A549 (cell line): Measurements from ENCODE around the gene MAML3. TPM values are rescaled to one million over a fixed set of nuclear protein-coding genes. Genes with fewer than 3 reads are reported as not detected.
A peak's percentile ranks its signal among the peaks of the same experiment; 100 is the strongest.

Source experiments
- ATAC-seq, 2 experiments: fragments of 200-7000 bp in 1 of 2; fragments of >200 bp in 1 of 2; cut with Nextera tagmentation in 1 of 2; cut with Tn5 transposase in 1 of 2; 3 replicates each; pipeline versions ENCODE4 v1.8.0 to v1.9.1; 2018 to 2020; ENCODE audit warnings: mild to moderate bottlenecking in 1 of 2, moderate library complexity in 1 of 2
- CTCF ChIA-PET: fragments of 300-600 bp; sonication (Branson Sonifier 250); formaldehyde crosslinking; extraction: SDS; loops from one replicate; lab custom pipeline; 2021; ENCODE audit warnings: antibody characterized with exemption, inconsistent platforms; lab: Yijun Ruan, JAX
- POLR2A ChIA-PET: fragments of 350-600 bp; formaldehyde crosslinking; extraction: SDS; loops from one replicate; lab custom pipeline; 2021; ENCODE audit warnings: antibody characterized with exemption, inconsistent platforms; lab: Yijun Ruan, JAX
- DNase-seq, 2 experiments: peaks; one replicate each; pipeline versions ENCODE4 v3.0.0 to v3.0.0-alpha.2; 2011 to 2016; ENCODE audit warnings: low read depth in 1 of 2, low spot score in 1 of 2
- FAIRE-seq: peaks from 2 replicates; lab custom pipeline; 2011; peaks lifted over from hg19 to GRCh38; lab: Jason Lieb, UNC
- H3K27ac ChIP-seq, 2 experiments: fragments of >200 bp; sonication (Bioruptor Twin); formaldehyde crosslinking; 3 replicates each; pipeline ENCODE4 v1.5.1; 2016 to 2017
- H3K4me1 ChIP-seq: fragments of >200 bp; sonication (Bioruptor Twin); formaldehyde crosslinking; 3 replicates; pipeline ENCODE4 v1.6.1; 2016
- H3K4me2 ChIP-seq: fragments of >200 bp; sonication (Bioruptor Twin); formaldehyde crosslinking; 3 replicates; pipeline ENCODE4 v1.6.1; 2016
- H3K4me3 ChIP-seq: fragments of >200 bp; sonication (Bioruptor Twin); formaldehyde crosslinking; 3 replicates; pipeline ENCODE4 v1.5.1; 2016
- H3K9me3 ChIP-seq: fragments of >200 bp; sonication (Bioruptor Twin); formaldehyde crosslinking; 3 replicates; pipeline ENCODE4 v1.6.1; 2016
- EP300 ChIP-seq, 2 experiments: fragments of >200 bp; sonication (Bioruptor Twin); formaldehyde crosslinking; IDR thresholded peaks; 2 replicates in 1 of 2; 3 replicates in 1 of 2; pipeline ENCODE4 v1.6.1; 2016 to 2017
- FOSL2 ChIP-seq, 2 experiments: fragments of 450-650 bp in 1 of 2; fragments of >200 bp in 1 of 2; sonication (Bioruptor Twin) in 1 of 2; formaldehyde crosslinking; IDR thresholded peaks; 2 replicates each; pipeline versions ENCODE4 v1.5.0 to v1.6.1; 2016 to 2020; ENCODE audit warnings: mild to moderate bottlenecking in 1 of 2, moderate library complexity in 1 of 2
- HOXB5 ChIP-seq: fragments of 250-450 bp; sonication (Bioruptor Pico); IDR thresholded peaks from 2 replicates; pipeline ENCODE4 v1.5.0; 2020; ENCODE audit warnings: mild to moderate bottlenecking, moderate library complexity
- MAFK ChIP-seq: fragments of 450-650 bp; IDR thresholded peaks from 2 replicates; pipeline ENCODE4 v1.6.1; 2014; ENCODE audit not compliant: partially characterized antibody
- NPAS2 ChIP-seq: fragments of 250-450 bp; sonication (Bioruptor Pico); IDR thresholded peaks from 2 replicates; pipeline ENCODE4 v1.8.0; 2022; ENCODE audit warnings: mild to moderate bottlenecking, moderate library complexity, borderline replicate concordance
- PHF8 ChIP-seq: fragments of 200-600 bp; sonication (generic); IDR thresholded peaks from 2 replicates; pipeline ENCODE4 v1.6.1; 2016; ENCODE audit warnings: low read depth, mild to moderate bottlenecking, antibody characterized with exemption, moderate library complexity, borderline replicate concordance
- POLR2AphosphoS2 ChIP-seq: conservative IDR thresholded peaks from 2 replicates; pipeline ENCODE4 v1.6.1; 2012; ENCODE audit warnings: low read length, improper control_type of control experiment, inconsistent platforms
- RARB ChIP-seq: fragments of 250-450 bp; sonication (Bioruptor Pico); IDR thresholded peaks from 2 replicates; pipeline ENCODE4 v1.8.0; 2021; ENCODE audit warnings: mild to moderate bottlenecking, moderate library complexity
- SMC3 ChIP-seq: fragments of >200 bp; sonication (Bioruptor Twin); formaldehyde crosslinking; IDR thresholded peaks from 3 replicates; pipeline ENCODE4 v1.6.1; 2018; ENCODE audit warnings: inconsistent platforms
- SREBF2 ChIP-seq: fragments of 450-650 bp; IDR thresholded peaks from 2 replicates; pipeline ENCODE4 v1.6.1; 2014; ENCODE audit warnings: mild to moderate bottlenecking, moderate library complexity
- ZC3H11A ChIP-seq: fragments of 450-650 bp; IDR thresholded peaks from 2 replicates; pipeline ENCODE4 v1.6.1; 2014; ENCODE audit warnings: antibody characterized with exemption, mild to moderate bottlenecking
- ZFP36 ChIP-seq: fragments of 450-650 bp; IDR thresholded peaks from 2 replicates; pipeline ENCODE4 v1.6.1; 2014; ENCODE audit warnings: borderline replicate concordance; ENCODE audit not compliant: partially characterized antibody
- WGBS: methylation state at CpG from one replicate; pipeline ENCODE4 v1.1.6; 2017; ENCODE audit errors: missing lambda C conversion rate; 5-methylcytosine and 5-hydroxymethylcytosine counted together
- polyA plus RNA-seq, 4 experiments: library from polyadenylated mRNA; depleted of rRNA in 3 of 4; stranded (reverse); fragments of >200 nt; fragmentation: RNase III in 1 of 4; extraction: RNeasy Plus Mini Kit Qiagen cat#74134 plus additional on column Dnase treatment in 1 of 4; gene quantifications; 2 replicates in 3 of 4; 3 replicates in 1 of 4; pipeline ENCODE4 v1.2.3, GENCODE V29; 2011 to 2017
- TF ChIP-seq, protein P1 (sequence below): fragments of 250-450 bp; sonication (Bioruptor Pico); IDR thresholded peaks from 2 replicates; pipeline ENCODE4 v1.5.0; 2020; ENCODE audit warnings: low read depth, mild to moderate bottlenecking, moderate library complexity
- TF ChIP-seq, protein P2 (sequence below): fragments of >200 bp; sonication (Bioruptor Twin); formaldehyde crosslinking; IDR thresholded peaks from 3 replicates; pipeline ENCODE4 v1.6.1; 2016
- TF ChIP-seq, protein P3 (sequence below): fragments of 150-350 bp; IDR thresholded peaks from 2 replicates; pipeline ENCODE4 v1.6.1; 2014; ENCODE audit warnings: low read depth, mild to moderate bottlenecking, low read length

MAML3 gene
- polyA plus RNA-seq, 2 of the 4 experiments (the other 2 are of a cell fraction), result 9.0 to 22.2 TPM

DNA sequence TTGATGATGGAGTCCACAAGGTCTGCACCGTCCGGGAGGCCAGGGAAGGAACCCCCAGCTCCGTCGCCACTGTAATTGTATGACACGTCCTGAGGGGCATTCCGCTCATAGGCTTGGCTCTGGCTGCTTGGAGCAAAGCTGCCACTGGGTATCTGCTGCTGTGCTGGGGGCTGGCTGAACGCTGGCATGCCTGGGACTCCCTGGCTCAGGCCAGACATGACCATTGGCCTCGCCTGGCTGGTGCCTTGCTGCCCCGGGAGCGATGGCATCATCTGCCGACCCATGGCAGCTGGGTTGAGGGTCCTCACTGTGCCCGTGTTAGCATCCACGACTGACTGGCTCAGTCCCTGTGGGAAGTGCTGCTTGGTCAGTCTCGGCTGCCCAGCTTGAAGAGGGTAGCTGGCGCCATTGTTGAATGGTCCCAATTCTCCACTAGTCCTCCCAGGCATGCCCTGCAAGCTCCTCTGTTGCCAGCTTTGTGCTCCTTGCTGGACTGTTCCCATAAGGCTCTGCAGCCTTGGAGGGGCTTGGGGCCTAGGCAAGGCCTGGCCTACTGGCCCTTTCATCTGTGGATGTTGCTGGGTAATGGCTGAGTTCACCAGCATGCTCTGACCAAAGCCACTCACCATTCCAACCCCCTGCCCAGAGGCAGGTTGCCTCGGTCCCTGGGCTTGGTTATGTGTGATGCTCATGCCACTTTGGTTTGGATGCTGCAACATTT lies 434.4 kb downstream of the MAML3 start:
- ATAC-seq (no peak; a peak in 1 of 6 replicates), DNase-seq (no peak), FAIRE-seq (no peak)
- CTCF ChIA-PET, result no interaction called here
- Histone ChIP-seq H3K4me2 (no peak overlapping the region), H3K4me1 (no peaks in the 10 kb centered on the region), H3K4me3 (no peak overlapping the region), H3K9me3 (no peaks in the 10 kb centered on the region), H3K27ac (no peak overlapping the region)
- no peak for TF ChIP-seq PHF8
- TF ChIP-seq MAFK, result no peak
- 91% methylated on average over 15 of the region's 16 CpGs for WGBS
- POLR2A ChIA-PET, result no interaction called here

DNA sequence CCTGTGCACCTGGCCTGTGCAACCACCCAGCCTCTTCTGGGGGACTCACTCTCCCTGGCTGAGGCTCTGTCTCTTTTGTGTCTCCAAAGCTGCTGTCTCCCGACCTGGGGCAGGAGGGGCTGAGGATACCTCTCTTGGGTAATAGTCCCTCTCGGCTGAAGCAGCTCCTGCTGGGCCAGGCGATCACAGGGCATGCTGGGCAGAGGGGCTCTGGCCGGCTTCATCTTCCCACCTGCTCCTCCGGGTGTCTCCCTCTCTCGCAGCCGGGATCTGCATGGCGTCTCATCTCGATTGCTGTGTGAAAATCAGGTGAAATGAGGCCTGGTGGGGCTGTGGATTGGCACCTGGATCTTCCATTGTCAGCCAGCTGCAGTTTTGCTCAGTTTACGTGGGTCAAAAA lies 435.2 kb downstream of the MAML3 start:
- no peak for FAIRE-seq
- H3K4me3 ChIP-seq, result no peak overlapping the region
- TF ChIP-seq NPAS2 (CRISPR knock-in tag) (no peak), POLR2AphosphoS2 (no peak), SREBF2 (no peak), ZFP36 (no peak), RARB (CRISPR knock-in tag) (no peak), ZC3H11A (no peak), FOSL2 (IDR thresholded peaks at IDR 0.05) (no peak), FOSL2 (CRISPR knock-in tag; IDR thresholded peaks at IDR 0.05) (no peak), HOXB5 (CRISPR knock-in tag) (no peak), EP300 (IDR thresholded peaks at IDR 0.05) (no peak)
- TF ChIP-seq, protein P1, sequence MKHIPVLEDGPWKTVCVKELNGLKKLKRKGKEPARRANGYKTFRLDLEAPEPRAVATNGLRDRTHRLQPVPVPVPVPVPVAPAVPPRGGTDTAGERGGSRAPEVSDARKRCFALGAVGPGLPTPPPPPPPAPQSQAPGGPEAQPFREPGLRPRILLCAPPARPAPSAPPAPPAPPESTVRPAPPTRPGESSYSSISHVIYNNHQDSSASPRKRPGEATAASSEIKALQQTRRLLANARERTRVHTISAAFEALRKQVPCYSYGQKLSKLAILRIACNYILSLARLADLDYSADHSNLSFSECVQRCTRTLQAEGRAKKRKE (CRISPR knock-in tag), result no peak
- TF ChIP-seq, protein P2, sequence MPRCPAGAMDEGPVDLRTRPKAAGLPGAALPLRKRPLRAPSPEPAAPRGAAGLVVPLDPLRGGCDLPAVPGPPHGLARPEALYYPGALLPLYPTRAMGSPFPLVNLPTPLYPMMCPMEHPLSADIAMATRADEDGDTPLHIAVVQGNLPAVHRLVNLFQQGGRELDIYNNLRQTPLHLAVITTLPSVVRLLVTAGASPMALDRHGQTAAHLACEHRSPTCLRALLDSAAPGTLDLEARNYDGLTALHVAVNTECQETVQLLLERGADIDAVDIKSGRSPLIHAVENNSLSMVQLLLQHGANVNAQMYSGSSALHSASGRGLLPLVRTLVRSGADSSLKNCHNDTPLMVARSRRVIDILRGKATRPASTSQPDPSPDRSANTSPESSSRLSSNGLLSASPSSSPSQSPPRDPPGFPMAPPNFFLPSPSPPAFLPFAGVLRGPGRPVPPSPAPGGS, result no peak
- TF ChIP-seq, all 56 proteins: peak for 0
- ATAC-seq, result peak in 1 of 2 experiments; percentile 13; a peak in 1 of 6 replicates
- 86% methylated on average over 3 of the region's 10 CpGs for whole genome bisulfite sequencing
- H3K4me2 ChIP-seq, result no peak overlapping the region
- DNase-seq, result no peak
- H3K27ac ChIP-seq, result no peak overlapping the region
- no peaks in the 10 kb centered on the region for H3K9me3 ChIP-seq
- CTCF ChIA-PET, result no interaction called here
- H3K4me1 ChIP-seq, result no peaks in the 10 kb centered on the region
- POLR2A ChIA-PET, result no interaction called here

DNA sequence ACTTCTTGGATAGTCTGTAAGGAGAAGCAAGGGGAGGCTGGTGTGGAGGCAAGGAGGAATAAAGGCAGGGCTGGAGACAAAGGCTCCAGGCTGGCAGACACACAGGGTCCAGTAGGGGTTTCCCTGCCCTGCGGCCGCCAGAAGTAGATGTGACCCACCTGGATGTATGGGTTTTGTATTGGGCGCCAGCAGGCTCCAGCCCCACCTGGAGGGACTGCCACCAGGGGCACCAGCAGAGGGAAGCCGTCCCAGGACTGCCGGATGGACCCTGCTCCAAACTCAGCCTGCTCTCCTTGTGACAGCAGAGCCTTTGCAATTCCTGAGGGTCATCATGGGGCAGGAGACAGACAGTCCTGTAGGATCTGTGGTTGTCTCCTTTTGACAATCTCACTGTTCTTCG lies 435.6 kb downstream of the MAML3 start:
- Histone ChIP-seq H3K4me1 (no peaks in the 10 kb centered on the region), H3K9me3 (no peaks in the 10 kb centered on the region), H3K4me2 (no peak overlapping the region), H3K4me3 (no peak overlapping the region), H3K27ac (no peak overlapping the region)
- TF ChIP-seq, protein P3, sequence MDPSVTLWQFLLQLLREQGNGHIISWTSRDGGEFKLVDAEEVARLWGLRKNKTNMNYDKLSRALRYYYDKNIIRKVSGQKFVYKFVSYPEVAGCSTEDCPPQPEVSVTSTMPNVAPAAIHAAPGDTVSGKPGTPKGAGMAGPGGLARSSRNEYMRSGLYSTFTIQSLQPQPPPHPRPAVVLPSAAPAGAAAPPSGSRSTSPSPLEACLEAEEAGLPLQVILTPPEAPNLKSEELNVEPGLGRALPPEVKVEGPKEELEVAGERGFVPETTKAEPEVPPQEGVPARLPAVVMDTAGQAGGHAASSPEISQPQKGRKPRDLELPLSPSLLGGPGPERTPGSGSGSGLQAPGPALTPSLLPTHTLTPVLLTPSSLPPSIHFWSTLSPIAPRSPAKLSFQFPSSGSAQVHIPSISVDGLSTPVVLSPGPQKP, result no peak
- TF ChIP-seq SMC3, result no peak
- WGBS, result 89% methylated on average over 5 of the region's 6 CpGs
- ChIA-PET CTCF (no interaction called here), POLR2A (no interaction called here)
- FAIRE-seq (no peak), DNase-seq (no peak), ATAC-seq (peak in 1 of 2 experiments; percentile 47; a peak in 4 of 6 replicates)
